B cell (primary cell): Measurements from ENCODE around the gene DNM1L. TPM values are rescaled to one million over a fixed set of nuclear protein-coding genes. Genes with fewer than 3 reads are reported as not detected.
A peak's percentile ranks its signal among the peaks of the same experiment; 100 is the strongest.

Experiments used
- ATAC-seq: fragments of 200-7000 bp; cut with Tn5 transposase; one replicate; pipeline ENCODE4 v1.10.0; 2021; ENCODE audit warnings: low read depth, mild to moderate bottlenecking, moderate number of reproducible peaks, moderate library complexity
- CTCF ChIA-PET: fragments of 350-600 bp; sonication (Branson Sonifier 250); formaldehyde crosslinking; loops from one replicate; lab custom pipeline; 2021; ENCODE audit warnings: antibody characterized with exemption, inconsistent platforms; lab: Charles Lee
- POLR2A ChIA-PET: fragments of 350-600 bp; sonication (Branson Sonifier 250); formaldehyde crosslinking; loops from one replicate; lab custom pipeline; 2021; ENCODE audit warnings: antibody characterized with exemption; lab: Charles Lee
- DNase-seq: peaks from one replicate; pipeline ENCODE4 v3.0.0; 2013
- H2AFZ ChIP-seq: 2 replicates; pipeline ENCODE4 v1.6.1; 2012; ENCODE audit warnings: mild to moderate bottlenecking, low read depth, low read length; ENCODE audit not compliant: insufficient read depth, poor library complexity, severe bottlenecking
- H3K27ac ChIP-seq, 2 donors: 1 replicate in 1 of 2; 2 replicates in 1 of 2; pipeline ENCODE4 v1.5.1; 2012 to 2013; ENCODE audit warnings: low read length in 2 of 2, mild to moderate bottlenecking in 2 of 2, moderate library complexity in 1 of 2
- H3K27me3 ChIP-seq, 4 experiments: fragments of 200-600 bp in 1 of 4; sonication (generic) in 1 of 4; replicated peaks in 1 of 4; 1 replicate in 2 of 4; 2 replicates in 2 of 4; pipeline versions ENCODE4 v1.6.1 to v1.7.0; 2013 to 2016; ENCODE audit warnings: low read length in 3 of 4, mild to moderate bottlenecking in 2 of 4, mixed read lengths in 1 of 4, moderate library complexity in 1 of 4; ENCODE audit not compliant: insufficient read depth in 4 of 4, control insufficient read depth in 3 of 4; ENCODE audit errors: control extremely low read depth in 1 of 4
- H3K36me3 ChIP-seq, 2 experiments: replicated peaks in 1 of 2; 1 replicate in 1 of 2; 2 replicates in 1 of 2; pipeline versions ENCODE4 v1.6.1 to v1.7.1; 2013; ENCODE audit warnings: low read length in 1 of 2; ENCODE audit not compliant: insufficient read depth in 2 of 2, control insufficient read depth in 1 of 2; ENCODE audit errors: control extremely low read depth in 1 of 2, extremely low read depth in 1 of 2
- H3K4me1 ChIP-seq, 2 donors: fragments of 200-600 bp in 1 of 2; sonication (generic) in 1 of 2; 1 replicate in 1 of 2; 2 replicates in 1 of 2; pipeline versions ENCODE4 v1.5.1 to v1.6.1; 2013 to 2017; ENCODE audit warnings: low read length in 2 of 2; ENCODE audit not compliant: control insufficient read depth in 2 of 2, insufficient read depth in 2 of 2
- H3K4me2 ChIP-seq: replicated peaks from 2 replicates; pipeline ENCODE3; 2012; ENCODE audit warnings: mild to moderate bottlenecking, low read depth, low read length; ENCODE audit not compliant: poor library complexity, severe bottlenecking
- H3K4me3 ChIP-seq, 5 experiments: fragments of 200-600 bp in 1 of 5; sonication (generic) in 1 of 5; 1 replicate in 3 of 5; 2 replicates in 2 of 5; pipeline versions ENCODE4 v1.5.1 to v1.7.0; 2011 to 2016; ENCODE audit warnings: low read length in 4 of 5, mild to moderate bottlenecking in 4 of 5, low read depth in 2 of 5, control low read depth in 1 of 5, moderate library complexity in 1 of 5; ENCODE audit not compliant: insufficient read depth in 1 of 5; ENCODE audit errors: control extremely low read depth in 1 of 5, extremely low read depth in 1 of 5
- H3K79me2 ChIP-seq: fragments of 200-600 bp; sonication (generic); one replicate; pipeline ENCODE4 v1.6.0; 2016; ENCODE audit warnings: low read length; ENCODE audit not compliant: control insufficient read depth, insufficient read depth
- H3K9ac ChIP-seq: fragments of 200-600 bp; sonication (generic); 2 replicates; pipeline ENCODE4 v1.6.1; 2017; ENCODE audit warnings: mild to moderate bottlenecking, low read length, moderate library complexity
- H3K9me3 ChIP-seq, 3 donors: one replicate each; pipeline versions ENCODE4 v1.6.1 to v1.7.1; 2013; ENCODE audit warnings: low read length in 2 of 3; ENCODE audit not compliant: control insufficient read depth in 2 of 3, insufficient read depth in 1 of 3; ENCODE audit errors: control extremely low read depth in 1 of 3
- H4K20me1 ChIP-seq: 2 replicates; pipeline ENCODE4 v1.6.0; 2012; ENCODE audit warnings: mild to moderate bottlenecking, low read length; ENCODE audit not compliant: insufficient read depth, control insufficient read depth, poor library complexity, severe bottlenecking
- H3K27ac Mint-ChIP-seq: one replicate; pipeline ENCODE4 v1.8.0; 2021; ENCODE audit warnings: mixed read lengths
- H3K27me3 Mint-ChIP-seq: one replicate; pipeline ENCODE4 v1.8.0; 2021; ENCODE audit warnings: mixed read lengths
- H3K4me1 Mint-ChIP-seq: one replicate; pipeline ENCODE4 v1.8.0; 2021; ENCODE audit warnings: mixed read lengths
- H3K4me3 Mint-ChIP-seq: one replicate; pipeline ENCODE4 v1.8.0; 2021; ENCODE audit warnings: mixed read lengths
- H3K9me3 Mint-ChIP-seq: one replicate; pipeline ENCODE4 v1.8.0; 2022; ENCODE audit warnings: mixed read lengths; ENCODE audit not compliant: insufficient read depth
- CTCF ChIP-seq: fragments of 200-600 bp; IDR thresholded peaks from one replicate; pipeline ENCODE4 v1.8.0; 2022; ENCODE audit warnings: antibody characterized with exemption, mild to moderate bottlenecking
- EZH2 ChIP-seq: IDR thresholded peaks from 2 replicates; pipeline ENCODE4 v1.6.1; 2012; ENCODE audit warnings: borderline replicate concordance, low read depth, mild to moderate bottlenecking, moderate library complexity, low read length; ENCODE audit not compliant: insufficient read depth, poor library complexity, severe bottlenecking
- WGBS: methylation state at CpG from one replicate; pipeline ENCODE4 v1.1.5; 2013; ENCODE audit warnings: missing lambda C conversion rate; ENCODE audit not compliant: insufficient coverage; 5-methylcytosine and 5-hydroxymethylcytosine counted together
- intact Hi-C: fragments of 100-400 bp; cut with micrococcal nuclease; formaldehyde crosslinking; loops from one replicate; pipeline ENCODE4 v1.10.0; 2022
- polyA plus RNA-seq: library from polyadenylated mRNA; depleted of rRNA; stranded (reverse); fragments of >200 nt; gene quantifications from 2 replicates; pipeline ENCODE4 v1.2.3, GENCODE V29; 2012
- total RNA-seq, 2 donors: library from RNA; stranded (reverse); fragments of 120-200 nt in 1 of 2; gene quantifications; 1 replicate in 1 of 2; 2 replicates in 1 of 2; pipeline versions ENCODE4 v1.2.3 to v1.2.4, GENCODE V29; 2013 to 2022

Gene DNM1L
- total and polyA plus RNA-seq, 2 donors (not counting 1 experiment from before 2014, with no cell fraction given) = 23.3 to 74.2 TPM

DNA sequence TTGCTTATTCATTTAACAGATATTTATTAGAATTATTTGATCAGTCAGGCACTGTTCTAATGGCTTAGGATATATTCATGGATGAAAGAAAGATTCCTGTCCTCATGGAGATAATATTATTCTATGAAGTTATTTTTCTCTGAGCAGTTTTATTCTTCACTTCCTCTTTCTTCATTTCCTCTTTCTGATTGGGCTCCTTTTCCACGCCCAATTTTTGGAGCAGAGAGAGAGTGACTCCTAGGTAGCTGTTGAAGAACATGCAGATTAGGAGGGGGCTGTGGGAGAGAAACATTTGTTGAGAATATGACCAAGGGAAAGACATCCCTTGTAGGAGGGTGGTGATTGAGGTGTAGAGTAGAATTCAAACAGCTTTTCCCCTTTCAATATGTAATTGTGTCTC lies 82.6 kb downstream of the DNM1L start:
- no peaks in the 10 kb centered on the region for H3K79me2 ChIP-seq
- WGBS = no CpG with 5 or more reads among the region's 1 CpG
- ATAC-seq = peak; percentile 60
- ChIA-PET POLR2A (no interaction called here), CTCF (no interaction called here)
- H3K4me3 ChIP-seq = no peak overlapping the region
- H3K9ac ChIP-seq = no peak overlapping the region
- peak overlapping the region; percentile 61 for H2AFZ ChIP-seq
- H3K4me2 ChIP-seq = peak overlapping the region; percentile 34
- H3K4me1 Mint-ChIP-seq = peaks cover 17% of the 10 kb centered on the region
- peak overlapping the region; percentile 42 for H3K27ac Mint-ChIP-seq
- no peak for TF ChIP-seq EZH2
- no peak for TF ChIP-seq CTCF
- H3K27me3 ChIP-seq = no peaks in the 10 kb centered on the region
- peaks cover 10 to 13% of the 10 kb centered on the region in 2 donors for H3K4me1 ChIP-seq
- H3K4me3 Mint-ChIP-seq = no peak overlapping the region
- no peaks in the 10 kb centered on the region for H3K36me3 ChIP-seq
- no peaks in the 10 kb centered on the region for H3K9me3 ChIP-seq
- peak; percentile 60 for DNase-seq
- no peak overlapping the region for H3K27ac ChIP-seq
- no peaks in the 10 kb centered on the region for H3K9me3 Mint-ChIP-seq
- no peaks in the 10 kb centered on the region for H4K20me1 ChIP-seq
- H3K27me3 Mint-ChIP-seq = no peaks in the 10 kb centered on the region
- intact Hi-C loops = no loop called here

GRCh38 chr12:32765906-32766305 lies 86.8 kb downstream of the DNM1L start:
- H3K4me2 ChIP-seq = no peak overlapping the region
- H3K79me2 ChIP-seq = no peaks in the 10 kb centered on the region
- H3K9me3 ChIP-seq = no peaks in the 10 kb centered on the region
- ATAC-seq (no peak), DNase-seq (no peak)
- Mint-ChIP-seq H3K4me3 (no peak overlapping the region), H3K27ac (no peak overlapping the region), H3K27me3 (peaks cover 21% of the 10 kb centered on the region), H3K4me1 (peaks cover 17% of the 10 kb centered on the region), H3K9me3 (no peaks in the 10 kb centered on the region)
- no peak for TF ChIP-seq CTCF
- no peak for TF ChIP-seq EZH2
- intact Hi-C loops = no loop called here
- H3K27ac ChIP-seq = no peak overlapping the region
- ChIA-PET CTCF (interaction anchor here (0.6 kb wide), 1 partner anchor 17 kb away, joined by 3 read pairs; no protein-coding TSS in a partner anchor), POLR2A (no interaction called here)
- peaks cover 0 to 14% (median 1%) of the 10 kb centered on the region in 4 experiments for H3K27me3 ChIP-seq
- no peak overlapping the region for H3K4me3 ChIP-seq
- H3K36me3 ChIP-seq = no peaks in the 10 kb centered on the region
- H3K4me1 ChIP-seq = peaks cover 10 to 13% of the 10 kb centered on the region in 2 donors
- H4K20me1 ChIP-seq = no peaks in the 10 kb centered on the region
- H2AFZ ChIP-seq = no peak overlapping the region
- no CpG with 5 or more reads among the region's 4 CpGs for WGBS
- H3K9ac ChIP-seq = no peak overlapping the region
